ENCODE results near the gene MISP. TPM values are rescaled to one million over a fixed set of nuclear protein-coding genes. Genes with fewer than 3 reads are reported as not detected.

The MISP gene
- total and polyA plus RNA-seq, 2 donors (not counting 1 experiment from before 2014, with no cell fraction given) = not detected

DNA sequence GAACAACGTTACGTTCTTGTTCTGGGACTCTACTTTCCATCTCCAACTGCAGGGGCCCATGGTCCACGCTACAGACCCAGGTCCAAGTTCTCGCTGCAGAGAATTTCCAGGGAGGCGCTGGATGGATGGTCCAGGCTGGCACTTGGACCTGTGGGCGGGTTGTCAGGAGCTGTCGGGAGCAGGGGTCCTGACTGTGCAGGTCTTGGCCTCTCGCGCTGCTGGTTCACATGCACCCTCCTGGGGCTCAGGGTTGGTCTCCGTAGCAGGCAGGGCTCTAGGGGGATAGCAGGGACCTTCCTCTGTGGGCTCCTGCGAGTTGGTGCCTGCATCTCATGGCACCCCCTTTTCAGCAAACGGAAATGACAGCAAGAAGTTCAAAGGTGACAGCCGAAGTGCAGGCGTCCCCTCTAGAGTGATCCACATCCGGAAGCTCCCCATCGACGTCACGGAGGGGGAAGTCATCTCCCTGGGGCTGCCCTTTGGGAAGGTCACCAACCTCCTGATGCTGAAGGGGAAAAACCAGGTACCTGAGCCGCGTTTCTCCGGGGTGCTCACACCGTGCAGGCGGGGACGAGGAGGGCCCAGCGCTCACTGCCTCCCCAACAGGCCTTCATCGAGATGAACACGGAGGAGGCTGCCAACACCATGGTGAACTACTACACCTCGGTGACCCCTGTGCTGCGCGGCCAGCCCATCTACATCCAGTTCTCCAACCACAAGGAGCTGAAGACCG is 52.9 kb downstream of the MISP start:
- intact Hi-C loops (cut with micrococcal nuclease) = no loop called here
- Mint-ChIP-seq H3K27ac (no peak overlapping the region), H3K4me3 (no peak overlapping the region), H3K9me3 (ENCODE audit: insufficient read depth) (no peaks in the 10 kb centered on the region), H3K27me3 (no peaks in the 10 kb centered on the region), H3K4me1 (peaks cover 35% of the 10 kb centered on the region)
- no peak overlapping the region for H3K27ac ChIP-seq (ENCODE audit: low read length in 2 of 2)
- H3K4me2 ChIP-seq (replicated peaks; ENCODE audit: low read depth, low read length, poor library complexity, severe bottlenecking) = no peak overlapping the region
- peaks cover 6 to 80% of the 10 kb centered on the region in 2 experiments for H3K36me3 ChIP-seq (replicated peaks in 1 of 2; ENCODE audit: control extremely low read depth in 1 of 2, control insufficient read depth in 1 of 2, extremely low read depth in 1 of 2, insufficient read depth in 2 of 2, low read length in 1 of 2)
- no peak overlapping the region for H2AFZ ChIP-seq (ENCODE audit: insufficient read depth, low read depth, low read length, poor library complexity, severe bottlenecking)
- CTCF ChIA-PET = no interaction called here
- TF ChIP-seq EZH2 (IDR thresholded peaks at IDR 0.05; ENCODE audit: borderline replicate concordance, insufficient read depth, low read depth, low read length, poor library complexity, severe bottlenecking) (no peak), CTCF (IDR thresholded peaks at IDR 0.05) (no peak)
- no peaks in the 10 kb centered on the region for H3K27me3 ChIP-seq (replicated peaks in 1 of 4; ENCODE audit: control extremely low read depth in 1 of 4, control insufficient read depth in 3 of 4, insufficient read depth in 4 of 4, low read length in 3 of 4)
- H3K79me2 ChIP-seq (ENCODE audit: control insufficient read depth, insufficient read depth, low read length) = peaks cover 93% of the 10 kb centered on the region
- POLR2A ChIA-PET = no interaction called here
- 99% methylated on average over 31 of the region's 31 CpGs for WGBS (ENCODE audit: insufficient coverage)
- ATAC-seq (ENCODE audit: low read depth) = no peak
- no peak overlapping the region for H3K9ac ChIP-seq (ENCODE audit: low read length)
- no peak overlapping the region for H3K4me3 ChIP-seq (ENCODE audit: control extremely low read depth in 1 of 5, extremely low read depth in 1 of 5, insufficient read depth in 1 of 5, low read depth in 2 of 5, low read length in 4 of 5)
- no peaks in the 10 kb centered on the region for H3K9me3 ChIP-seq (ENCODE audit: control extremely low read depth in 1 of 3, control insufficient read depth in 2 of 3, insufficient read depth in 1 of 3, low read length in 2 of 3)
- peak; percentile 21 for DNase-seq
- peaks cover 22 to 31% of the 10 kb centered on the region in 2 donors for H3K4me1 ChIP-seq (ENCODE audit: control insufficient read depth in 2 of 2, insufficient read depth in 2 of 2, low read length in 2 of 2)
- H4K20me1 ChIP-seq (ENCODE audit: control insufficient read depth, insufficient read depth, low read length, poor library complexity, severe bottlenecking) = peaks cover 100% of the 10 kb centered on the region

DNA sequence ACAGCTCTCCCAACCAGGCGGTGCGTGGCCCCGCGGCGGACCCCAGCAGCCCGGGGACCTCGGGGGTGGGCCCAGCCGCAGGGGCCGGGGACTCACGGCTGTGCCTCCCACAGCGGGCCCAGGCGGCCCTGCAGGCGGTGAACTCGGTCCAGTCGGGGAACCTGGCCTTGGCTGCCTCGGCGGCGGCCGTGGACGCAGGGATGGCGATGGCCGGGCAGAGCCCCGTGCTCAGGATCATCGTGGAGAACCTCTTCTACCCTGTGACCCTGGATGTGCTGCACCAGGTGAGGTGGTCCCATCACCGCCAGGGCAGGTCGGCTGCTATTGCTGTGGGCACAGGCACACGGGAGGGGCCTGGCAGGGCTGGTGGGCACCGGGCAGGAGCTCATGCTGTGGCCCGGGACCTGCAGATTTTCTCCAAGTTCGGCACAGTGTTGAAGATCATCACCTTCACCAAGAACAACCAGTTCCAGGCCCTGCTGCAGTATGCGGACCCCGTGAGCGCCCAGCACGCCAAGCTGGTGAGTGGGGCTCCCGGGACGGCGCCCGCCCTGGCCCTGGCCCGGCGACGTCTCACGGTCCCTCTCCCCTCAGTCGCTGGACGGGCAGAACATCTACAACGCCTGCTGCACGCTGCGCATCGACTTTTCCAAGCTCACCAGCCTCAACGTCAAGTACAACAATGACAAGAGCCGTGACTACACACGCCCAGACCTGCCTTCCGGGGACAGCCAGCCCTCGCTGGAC is 53.7 kb downstream of the MISP start:
- DNase-seq = peak; percentile 28

More for the DNA sequence above, 53.7 kb downstream of the MISP start:
- TF ChIP-seq EZH2 (IDR thresholded peaks at IDR 0.05; ENCODE audit: borderline replicate concordance, insufficient read depth, low read depth, low read length, poor library complexity, severe bottlenecking) (no peak), CTCF (IDR thresholded peaks at IDR 0.05) (no peak)
- H3K36me3 ChIP-seq (replicated peaks in 1 of 2; ENCODE audit: control extremely low read depth in 1 of 2, control insufficient read depth in 1 of 2, extremely low read depth in 1 of 2, insufficient read depth in 2 of 2, low read length in 1 of 2) = peaks cover 6 to 80% of the 10 kb centered on the region in 2 experiments
- H3K79me2 ChIP-seq (ENCODE audit: control insufficient read depth, insufficient read depth, low read length) = peaks cover 86% of the 10 kb centered on the region
- no peaks in the 10 kb centered on the region for H3K9me3 ChIP-seq (ENCODE audit: control extremely low read depth in 1 of 3, control insufficient read depth in 2 of 3, insufficient read depth in 1 of 3, low read length in 2 of 3)
- no peak overlapping the region for H3K9ac ChIP-seq (ENCODE audit: low read length)
- no peak for ATAC-seq (ENCODE audit: low read depth)
- H3K4me3 ChIP-seq (ENCODE audit: control extremely low read depth in 1 of 5, extremely low read depth in 1 of 5, insufficient read depth in 1 of 5, low read depth in 2 of 5, low read length in 4 of 5) = no peak overlapping the region
- no peak overlapping the region for H3K27ac ChIP-seq (ENCODE audit: low read length in 2 of 2)
- intact Hi-C loops (cut with micrococcal nuclease) = no loop called here
- H3K4me1 ChIP-seq (ENCODE audit: control insufficient read depth in 2 of 2, insufficient read depth in 2 of 2, low read length in 2 of 2) = peaks cover 14 to 23% of the 10 kb centered on the region in 2 donors
- Mint-ChIP-seq H3K4me3 (no peak overlapping the region), H3K9me3 (ENCODE audit: insufficient read depth) (no peaks in the 10 kb centered on the region), H3K27ac (no peak overlapping the region), H3K27me3 (no peaks in the 10 kb centered on the region), H3K4me1 (peaks cover 28% of the 10 kb centered on the region)
- H3K27me3 ChIP-seq (replicated peaks in 1 of 4; ENCODE audit: control extremely low read depth in 1 of 4, control insufficient read depth in 3 of 4, insufficient read depth in 4 of 4, low read length in 3 of 4) = no peaks in the 10 kb centered on the region
- WGBS (ENCODE audit: insufficient coverage) = 96% methylated on average over 53 of the region's 53 CpGs
- H4K20me1 ChIP-seq (ENCODE audit: control insufficient read depth, insufficient read depth, low read length, poor library complexity, severe bottlenecking) = peaks cover 100% of the 10 kb centered on the region
- CTCF ChIA-PET = interaction anchor here (0.7 kb wide), 1 partner anchor 118 kb away, joined by 3 read pairs; no protein-coding TSS in a partner anchor
- H2AFZ ChIP-seq (ENCODE audit: insufficient read depth, low read depth, low read length, poor library complexity, severe bottlenecking) = no peak overlapping the region
- no peak overlapping the region for H3K4me2 ChIP-seq (replicated peaks; ENCODE audit: low read depth, low read length, poor library complexity, severe bottlenecking)
- POLR2A ChIA-PET = no interaction called here
